GM19035 (cell line): ENCODE data around the gene TBXAS1.

Experiments used
- ATAC-seq: cut with Tn5 transposase; IDR thresholded peaks from one replicate; pipeline ENCODE4 v1.9.1; 2021; ENCODE audit not compliant: unreplicated experiment

TBXAS1 gene

GRCh38 chr7:140039896-140040295 lies 210.8 kb downstream of the TBXAS1 start:
- no peak for ATAC-seq

- no peak for ATAC-seq
Measured at GRCh38 chr7:140041659-140042385, 212.8 kb downstream of the TBXAS1 start.

GRCh38 chr7:140042386-140042670 lies 213.3 kb downstream of the TBXAS1 start:
- ATAC-seq, result no peak

- no peak for ATAC-seq
Measured at GRCh38 chr7:140044251-140044650, 215.2 kb downstream of the TBXAS1 start.

- ATAC-seq, result no peak
Measured at GRCh38 chr7:140045697-140046096, 216.6 kb downstream of the TBXAS1 start.

- ATAC-seq, result no peak
Measured at GRCh38 chr7:140047197-140047596, 218.1 kb downstream of the TBXAS1 start.

- no peak for ATAC-seq
Measured at GRCh38 chr7:140048138-140048537, 219.1 kb downstream of the TBXAS1 start.

- no peak for ATAC-seq
Measured at GRCh38 chr7:140048989-140049338, 219.9 kb downstream of the TBXAS1 start.

GRCh38 chr7:140049339-140050024 lies 220.4 kb downstream of the TBXAS1 start:
- ATAC-seq, result no peak

GRCh38 chr7:140050100-140050499 lies 221.0 kb downstream of the TBXAS1 start:
- no peak for ATAC-seq

GRCh38 chr7:140051820-140052219 lies 222.8 kb downstream of the TBXAS1 start:
- ATAC-seq, result no peak

GRCh38 chr7:140053812-140054539 lies 224.9 kb downstream of the TBXAS1 start:
- peak; percentile 91 for ATAC-seq

- ATAC-seq, result no peak
Measured at GRCh38 chr7:140054751-140055150, 225.7 kb downstream of the TBXAS1 start.

- no peak for ATAC-seq
Measured at GRCh38 chr7:140055833-140056232, 226.8 kb downstream of the TBXAS1 start.

- ATAC-seq, result no peak
Measured at GRCh38 chr7:140056431-140057142, 227.5 kb downstream of the TBXAS1 start.

GRCh38 chr7:140057143-140057535 lies 228.1 kb downstream of the TBXAS1 start:
- no peak for ATAC-seq

GRCh38 chr7:140058517-140058916 lies 229.5 kb downstream of the TBXAS1 start:
- no peak for ATAC-seq

GRCh38 chr7:140059273-140060242 lies 230.5 kb downstream of the TBXAS1 start:
- no peak for ATAC-seq

- no peak for ATAC-seq
Measured at GRCh38 chr7:140060243-140060630, 231.2 kb downstream of the TBXAS1 start.

GRCh38 chr7:140060788-140061606 lies 231.9 kb downstream of the TBXAS1 start:
- no peak for ATAC-seq
